ENCODE data around the gene GTPBP6. TPM values are rescaled to one million over a fixed set of nuclear protein-coding genes. Genes with fewer than 3 reads are reported as not detected.
A peak's percentile ranks its signal among the peaks of the same experiment; 100 is the strongest.
"Not testable (repeated sequence)": the region's sequence is repeated elsewhere in the genome, so short reads cannot be mapped to it uniquely, and the experiment has no call there.

GTPBP6 gene
- total RNA-seq, 1 experiment from 2014 or later = 37.4 TPM

DNA sequence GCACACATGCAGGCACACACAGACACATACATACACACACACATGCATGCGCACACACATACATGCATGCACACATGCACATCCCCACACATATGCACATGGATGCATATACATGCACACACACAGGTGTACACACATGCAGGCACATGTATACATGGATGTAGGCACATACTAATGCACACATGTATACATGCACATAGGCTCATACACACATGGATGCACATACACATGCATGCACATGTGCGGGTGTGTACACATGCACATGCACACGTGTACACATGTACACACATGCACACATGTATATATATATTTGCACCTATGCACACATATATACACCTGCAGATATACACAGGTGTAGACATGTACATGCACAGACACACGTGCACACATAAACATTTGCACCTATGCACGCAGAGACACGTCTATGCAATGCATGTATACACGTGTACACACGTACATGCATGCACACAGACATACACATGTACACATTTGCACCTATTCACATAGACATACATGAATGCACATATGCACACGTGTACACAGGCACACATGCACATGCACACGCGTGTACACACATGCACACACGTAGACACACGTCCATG, 33.4 kb downstream of the GTPBP6 start:
- ChIA-PET POLR2A (no interaction called here), CTCF (no interaction called here)
- no peak overlapping the region for H3K4me3 ChIP-seq (ENCODE audit: low read depth in 2 of 2, low read length in 2 of 2)
- TF ChIP-seq TCF7L2 (IDR thresholded peaks at IDR 0.05; ENCODE audit: low read depth, low read length) = no peak
- no peak for TF ChIP-seq SIN3A (IDR thresholded peaks at IDR 0.05; ENCODE audit: borderline replicate concordance, insufficient read depth, low read depth, low read length)
- TF ChIP-seq, protein P1, sequence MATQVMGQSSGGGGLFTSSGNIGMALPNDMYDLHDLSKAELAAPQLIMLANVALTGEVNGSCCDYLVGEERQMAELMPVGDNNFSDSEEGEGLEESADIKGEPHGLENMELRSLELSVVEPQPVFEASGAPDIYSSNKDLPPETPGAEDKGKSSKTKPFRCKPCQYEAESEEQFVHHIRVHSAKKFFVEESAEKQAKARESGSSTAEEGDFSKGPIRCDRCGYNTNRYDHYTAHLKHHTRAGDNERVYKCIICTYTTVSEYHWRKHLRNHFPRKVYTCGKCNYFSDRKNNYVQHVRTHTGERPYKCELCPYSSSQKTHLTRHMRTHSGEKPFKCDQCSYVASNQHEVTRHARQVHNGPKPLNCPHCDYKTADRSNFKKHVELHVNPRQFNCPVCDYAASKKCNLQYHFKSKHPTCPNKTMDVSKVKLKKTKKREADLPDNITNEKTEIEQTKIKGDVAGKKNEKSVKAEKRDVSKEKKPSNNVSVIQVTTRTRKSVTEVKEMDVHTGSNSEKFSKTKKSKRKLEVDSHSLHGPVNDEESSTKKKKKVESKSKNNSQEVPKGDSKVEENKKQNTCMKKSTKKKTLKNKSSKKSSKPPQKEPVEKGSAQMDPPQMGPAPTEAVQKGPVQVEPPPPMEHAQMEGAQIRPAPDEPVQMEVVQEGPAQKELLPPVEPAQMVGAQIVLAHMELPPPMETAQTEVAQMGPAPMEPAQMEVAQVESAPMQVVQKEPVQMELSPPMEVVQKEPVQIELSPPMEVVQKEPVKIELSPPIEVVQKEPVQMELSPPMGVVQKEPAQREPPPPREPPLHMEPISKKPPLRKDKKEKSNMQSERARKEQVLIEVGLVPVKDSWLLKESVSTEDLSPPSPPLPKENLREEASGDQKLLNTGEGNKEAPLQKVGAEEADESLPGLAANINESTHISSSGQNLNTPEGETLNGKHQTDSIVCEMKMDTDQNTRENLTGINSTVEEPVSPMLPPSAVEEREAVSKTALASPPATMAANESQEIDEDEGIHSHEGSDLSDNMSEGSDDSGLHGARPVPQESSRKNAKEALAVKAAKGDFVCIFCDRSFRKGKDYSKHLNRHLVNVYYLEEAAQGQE (IDR thresholded peaks at IDR 0.05; ENCODE audit: insufficient read depth in 1 of 2, low read depth in 2 of 2, low read length in 1 of 2) = no peak
- TF ChIP-seq, protein P2, sequence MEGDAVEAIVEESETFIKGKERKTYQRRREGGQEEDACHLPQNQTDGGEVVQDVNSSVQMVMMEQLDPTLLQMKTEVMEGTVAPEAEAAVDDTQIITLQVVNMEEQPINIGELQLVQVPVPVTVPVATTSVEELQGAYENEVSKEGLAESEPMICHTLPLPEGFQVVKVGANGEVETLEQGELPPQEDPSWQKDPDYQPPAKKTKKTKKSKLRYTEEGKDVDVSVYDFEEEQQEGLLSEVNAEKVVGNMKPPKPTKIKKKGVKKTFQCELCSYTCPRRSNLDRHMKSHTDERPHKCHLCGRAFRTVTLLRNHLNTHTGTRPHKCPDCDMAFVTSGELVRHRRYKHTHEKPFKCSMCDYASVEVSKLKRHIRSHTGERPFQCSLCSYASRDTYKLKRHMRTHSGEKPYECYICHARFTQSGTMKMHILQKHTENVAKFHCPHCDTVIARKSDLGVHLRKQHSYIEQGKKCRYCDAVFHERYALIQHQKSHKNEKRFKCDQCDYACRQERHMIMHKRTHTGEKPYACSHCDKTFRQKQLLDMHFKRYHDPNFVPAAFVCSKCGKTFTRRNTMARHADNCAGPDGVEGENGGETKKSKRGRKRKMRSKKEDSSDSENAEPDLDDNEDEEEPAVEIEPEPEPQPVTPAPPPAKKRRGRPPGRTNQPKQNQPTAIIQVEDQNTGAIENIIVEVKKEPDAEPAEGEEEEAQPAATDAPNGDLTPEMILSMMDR (IDR thresholded peaks at IDR 0.05) = no peak
- TF ChIP-seq POLR2AphosphoS5 (IDR thresholded peaks at IDR 0.05; ENCODE audit: low read depth, low read length) = no peak
- no peaks in the 10 kb centered on the region for H3K9me3 ChIP-seq (ENCODE audit: control insufficient read depth, insufficient read depth, low read depth, low read length)
- intact Hi-C loops (cut with micrococcal nuclease; ENCODE audit: unreplicated experiment) = no loop called here
- no peaks in the 10 kb centered on the region for H3K27me3 ChIP-seq (ENCODE audit: control insufficient read depth, insufficient read depth, low read length)
- in situ Hi-C loops (cut with HindIII; ENCODE audit: low pct_unique_long_range_greater_than_20kb, low sequenced_read_pairs) = no loop called here
- no TSS peak for BruUV-seq (replicated peaks)
- H3K36me3 ChIP-seq (ENCODE audit: control insufficient read depth, insufficient read depth, low read length) = peaks cover 10% of the 10 kb centered on the region; the same call in 1 of the 2 replicates
- no peaks in the 10 kb centered on the region for H3K4me1 ChIP-seq (ENCODE audit: control insufficient read depth, insufficient read depth, low read length)
- no peak overlapping the region for H3K27ac ChIP-seq (ENCODE audit: low read length)
- no peak for DNase-seq (ENCODE audit: low read depth, low spot score)
- ATAC-seq = no peak

DNA sequence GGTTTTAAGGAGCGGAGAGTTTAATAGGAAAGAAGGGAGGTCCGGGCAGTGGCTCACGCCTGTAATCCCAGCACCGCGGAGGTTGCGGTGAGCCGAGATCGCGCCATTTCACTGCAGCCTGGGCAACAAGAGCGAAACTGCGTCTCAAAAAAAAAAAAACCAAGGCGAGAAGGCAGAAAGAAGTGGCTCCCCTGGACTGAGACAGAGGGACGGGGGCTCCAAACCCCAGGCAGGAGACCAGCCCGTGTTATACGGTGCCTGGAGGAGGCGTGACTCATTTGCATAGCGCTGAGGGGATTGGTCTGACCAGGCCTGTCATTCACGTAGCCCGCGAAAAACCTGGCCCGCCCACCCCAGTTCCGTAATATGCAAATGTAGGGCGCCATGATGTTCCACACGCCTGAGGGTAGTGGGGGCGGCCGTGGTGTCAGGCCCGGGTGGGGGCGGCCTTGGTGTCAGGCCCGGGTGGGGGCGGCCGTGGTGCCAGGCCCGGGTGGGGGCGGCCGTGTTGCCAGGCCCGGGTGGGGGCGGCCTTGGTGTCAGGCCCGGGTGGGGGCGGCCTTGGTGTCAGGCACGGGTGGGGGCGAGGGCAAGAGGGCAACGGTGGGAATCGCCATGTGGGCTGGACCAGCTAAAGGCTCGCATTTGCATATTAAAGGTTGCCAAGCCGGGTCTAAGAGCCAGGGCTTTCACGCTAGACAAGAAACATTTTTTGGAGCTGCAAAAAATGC, 35.3 kb downstream of the GTPBP6 start:
- TF ChIP-seq, protein P2 (IDR thresholded peaks at IDR 0.05) = no peak
- H3K4me3 ChIP-seq (ENCODE audit: low read depth in 2 of 2, low read length in 2 of 2) = peak overlapping the region; percentile 48 to 53
- H3K27me3 ChIP-seq (ENCODE audit: control insufficient read depth, insufficient read depth, low read length) = no peaks in the 10 kb centered on the region
- no peaks in the 10 kb centered on the region for H3K9me3 ChIP-seq (ENCODE audit: control insufficient read depth, insufficient read depth, low read depth, low read length)
- BruUV-seq (replicated peaks) = no TSS peak
- ChIA-PET CTCF (no interaction called here), POLR2A (no interaction called here)
- intact Hi-C loops (cut with micrococcal nuclease; ENCODE audit: unreplicated experiment) (no loop called here), in situ Hi-C loops (cut with HindIII; ENCODE audit: low pct_unique_long_range_greater_than_20kb, low sequenced_read_pairs) (no loop called here)
- DNase-seq (ENCODE audit: low read depth, low spot score) (no peak), ATAC-seq (peak; percentile 83)
- H3K4me1 ChIP-seq (ENCODE audit: control insufficient read depth, insufficient read depth, low read length) = no peaks in the 10 kb centered on the region
- H3K36me3 ChIP-seq (ENCODE audit: control insufficient read depth, insufficient read depth, low read length) = peaks cover 10% of the 10 kb centered on the region; the same call in 1 of the 2 replicates
- peak overlapping the region; percentile 69 for H3K27ac ChIP-seq (ENCODE audit: low read length)

DNA sequence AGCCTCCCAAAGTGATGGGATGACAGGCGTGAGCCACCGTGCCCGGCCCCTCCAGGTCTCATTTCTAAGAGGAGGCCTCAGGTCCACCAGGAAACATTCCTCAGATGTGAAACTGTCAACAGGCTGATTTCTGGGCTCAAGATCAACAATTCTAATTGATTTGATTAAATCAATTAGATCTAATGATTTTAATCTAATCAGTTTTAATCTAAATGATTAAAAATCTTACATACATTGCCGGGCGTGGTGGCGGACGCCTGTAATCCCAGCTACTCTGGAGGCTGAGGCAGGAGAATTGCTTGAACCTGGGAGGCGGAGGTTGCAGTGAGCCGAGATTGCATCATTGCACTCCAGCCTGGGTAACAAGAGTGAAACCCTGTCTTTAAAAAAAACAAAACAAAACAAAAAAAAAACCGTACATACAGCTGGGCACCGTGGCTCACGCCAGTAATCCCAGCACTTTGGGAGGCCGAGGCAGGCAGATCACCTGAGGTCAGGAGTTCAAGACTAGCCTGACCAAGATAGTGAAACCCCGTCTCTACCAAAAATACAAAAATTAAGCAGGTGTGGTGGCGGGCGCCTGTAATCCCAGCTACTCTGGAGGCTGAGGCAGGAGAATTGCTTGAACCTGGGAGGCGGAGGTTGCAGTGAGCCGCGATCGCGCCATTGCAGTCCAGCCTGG, 36.5 kb downstream of the GTPBP6 start:
- POLR2A ChIA-PET; H3K36me3 ChIP-seq (ENCODE audit: control insufficient read depth, insufficient read depth, low read length); CTCF ChIA-PET; H3K9me3 ChIP-seq (ENCODE audit: control insufficient read depth, insufficient read depth, low read depth, low read length); in situ Hi-C loops (cut with HindIII; ENCODE audit: low pct_unique_long_range_greater_than_20kb, low sequenced_read_pairs); H3K4me1 ChIP-seq (ENCODE audit: control insufficient read depth, insufficient read depth, low read length); DNase-seq (ENCODE audit: low read depth, low spot score); BruUV-seq (replicated peaks); ATAC-seq; H3K27me3 ChIP-seq (ENCODE audit: control insufficient read depth, insufficient read depth, low read length); intact Hi-C loops (cut with micrococcal nuclease; ENCODE audit: unreplicated experiment): not testable (repeated sequence)
- Histone ChIP-seq H3K27ac (ENCODE audit: low read length) (peak overlapping the region; percentile 79), H3K4me3 (ENCODE audit: low read depth in 2 of 2, low read length in 2 of 2) (peak overlapping the region; percentile 48 to 58)

Measured in Panc1 (cell line).